WTC11 (cell line): ENCODE measurements around the gene TRAF3IP3. TPM values are rescaled to one million over a fixed set of nuclear protein-coding genes. Genes with fewer than 3 reads are reported as not detected.

Experiments used
- ATAC-seq: fragments of 200-7000 bp; cut with Tn5 transposase; 2 replicates; pipeline ENCODE4 v1.10.0; 2021; ENCODE audit warnings: mild to moderate bottlenecking, moderate library complexity
- CTCF ChIA-PET: fragments of 300-600 bp; sonication (Branson Sonifier 250); formaldehyde crosslinking; loops from one replicate; lab custom pipeline; 2021; ENCODE audit warnings: antibody characterized with exemption; lab: Charles Lee
- POLR2A ChIA-PET: fragments of 350-600 bp; sonication (Branson Sonifier 250); formaldehyde crosslinking; loops from one replicate; lab custom pipeline; 2021; ENCODE audit warnings: antibody characterized with exemption; lab: Charles Lee
- DNase-seq: peaks from one replicate; pipeline ENCODE4 v3.0.0; 2021; ENCODE audit warnings: low spot score
- H3K27ac Mint-ChIP-seq: 2 replicates; pipeline ENCODE4 v1.8.0; 2021; ENCODE audit warnings: mixed read lengths
- H3K27me3 Mint-ChIP-seq: 2 replicates; pipeline ENCODE4 v1.8.0; 2021; ENCODE audit warnings: low read depth, mild to moderate bottlenecking, moderate library complexity, mixed read lengths
- H3K36me3 Mint-ChIP-seq: 2 replicates; pipeline ENCODE4 v1.8.0; 2021; ENCODE audit warnings: mixed read lengths
- H3K4me1 Mint-ChIP-seq: 2 replicates; pipeline ENCODE4 v1.8.0; 2022; ENCODE audit warnings: mixed read lengths
- H3K4me3 Mint-ChIP-seq: 2 replicates; pipeline ENCODE4 v1.8.0; 2021; ENCODE audit warnings: mild to moderate bottlenecking, moderate library complexity, mixed read lengths
- H3K9me3 Mint-ChIP-seq: 2 replicates; pipeline ENCODE4 v1.8.0; 2021; ENCODE audit warnings: mixed read lengths
- AR ChIP-seq: fragments of 250-450 bp; sonication (Bioruptor Pico); IDR thresholded peaks from 2 replicates; pipeline ENCODE4 v1.9.0; 2021; ENCODE audit warnings: mild to moderate bottlenecking
- ARID4B ChIP-seq: sonication (generic); formaldehyde crosslinking; IDR thresholded peaks from 2 replicates; pipeline ENCODE4 v1.8.0; 2023; ENCODE audit warnings: missing genetic modification reagents, mild to moderate bottlenecking, borderline replicate concordance
- ATF1 ChIP-seq: sonication (generic); formaldehyde crosslinking; IDR thresholded peaks from 2 replicates; pipeline ENCODE4 v1.8.1; 2023; ENCODE audit warnings: mild to moderate bottlenecking, moderate library complexity, missing genetic modification reagents
- CTCF ChIP-seq: fragments of 200-600 bp; IDR thresholded peaks from 2 replicates; pipeline ENCODE4 v1.8.0; 2022; ENCODE audit warnings: antibody characterized with exemption
- ETV6 ChIP-seq: sonication (generic); formaldehyde crosslinking; IDR thresholded peaks from 2 replicates; pipeline ENCODE4 v1.8.1; 2022; ENCODE audit warnings: mild to moderate bottlenecking, missing genetic modification reagents
- FOXK1 ChIP-seq: sonication (generic); formaldehyde crosslinking; IDR thresholded peaks from 2 replicates; pipeline ENCODE4 v1.8.0; 2022; ENCODE audit warnings: mild to moderate bottlenecking, moderate library complexity, missing genetic modification reagents
- FOXP1 ChIP-seq: sonication (generic); formaldehyde crosslinking; IDR thresholded peaks from 2 replicates; pipeline ENCODE4 v1.8.0; 2022; ENCODE audit warnings: missing genetic modification reagents, mild to moderate bottlenecking, moderate library complexity, borderline replicate concordance
- GABPB1 ChIP-seq: sonication (generic); formaldehyde crosslinking; IDR thresholded peaks from 2 replicates; pipeline ENCODE4 v1.8.1; 2023; ENCODE audit warnings: mild to moderate bottlenecking, missing genetic modification reagents
- HMGA2 ChIP-seq: fragments of 250-450 bp; sonication (Bioruptor Pico); IDR thresholded peaks from 2 replicates; pipeline ENCODE4 v1.4.0; 2021; ENCODE audit warnings: mild to moderate bottlenecking, moderate library complexity
- JAZF1 ChIP-seq: fragments of 250-450 bp; sonication (Bioruptor Pico); IDR thresholded peaks from 2 replicates; pipeline ENCODE4 v1.9.0; 2021; ENCODE audit warnings: moderate library complexity, mild to moderate bottlenecking, inconsistent platforms
- KAT7 ChIP-seq: sonication (generic); formaldehyde crosslinking; IDR thresholded peaks from 2 replicates; pipeline ENCODE4 v1.8.1; 2023; ENCODE audit warnings: missing genetic modification reagents, mild to moderate bottlenecking, borderline replicate concordance
- MAX ChIP-seq: sonication (generic); formaldehyde crosslinking; IDR thresholded peaks from 2 replicates; pipeline ENCODE4 v1.8.0; 2022; ENCODE audit warnings: mild to moderate bottlenecking, missing genetic modification reagents
- RORB ChIP-seq: fragments of 250-450 bp; sonication (Bioruptor Pico); IDR thresholded peaks from 2 replicates; pipeline ENCODE4 v1.9.0; 2021; ENCODE audit warnings: mild to moderate bottlenecking
- ZNF121 ChIP-seq: sonication (generic); formaldehyde crosslinking; IDR thresholded peaks from 2 replicates; pipeline ENCODE4 v1.8.0; 2023; ENCODE audit warnings: missing genetic modification reagents
- ZNF232 ChIP-seq: sonication (generic); formaldehyde crosslinking; IDR thresholded peaks from 2 replicates; pipeline ENCODE4 v1.8.0; 2022; ENCODE audit warnings: mild to moderate bottlenecking, missing genetic modification reagents
- ZNF317 ChIP-seq: sonication (generic); formaldehyde crosslinking; IDR thresholded peaks from 2 replicates; pipeline ENCODE4 v1.8.1; 2023; ENCODE audit warnings: low read depth, mild to moderate bottlenecking, moderate library complexity, missing genetic modification reagents, borderline replicate concordance
- ZNF671 ChIP-seq: fragments of 250-450 bp; sonication (Bioruptor Pico); IDR thresholded peaks from 2 replicates; pipeline ENCODE4 v1.8.0; 2021; ENCODE audit warnings: mild to moderate bottlenecking
- total RNA-seq: library from RNA; stranded (reverse); gene quantifications from 3 replicates; pipeline ENCODE4 v1.2.3, GENCODE V29; 2021
- TF ChIP-seq, protein P1 (sequence below): fragments of 250-450 bp; sonication (Bioruptor Pico); IDR thresholded peaks from 2 replicates; pipeline ENCODE4 v1.9.0; 2021; ENCODE audit warnings: mild to moderate bottlenecking, borderline replicate concordance
- TF ChIP-seq, protein P2 (sequence below): sonication (generic); formaldehyde crosslinking; IDR thresholded peaks from 2 replicates; pipeline ENCODE4 v1.8.1; 2023; ENCODE audit warnings: mild to moderate bottlenecking, missing genetic modification reagents, moderate library complexity

The TRAF3IP3 gene
- total RNA-seq, 1 experiment from 2014 or later, result 0.74 TPM

GRCh38 chr1:209827384-209828262 lies 71.8 kb downstream of the TRAF3IP3 start, which contains the start of gene UTP25:
UTP25 (plus strand) TSS chr1:209827972; CDS start chr1:209828064, 92 bp downstream.
- ChIA-PET POLR2A (interaction anchor here (0.6 to 1.0 kb wide), 2 partner anchors 22 to 130 kb away, joined by 3 read pairs; partner anchors contain the start of gene IRF6), CTCF (interaction anchor here (0.5 to 2.2 kb wide), 14 partner anchors 8 to 484 kb away, joined by 3 to 10 read pairs (median 4); partner anchors contain the start of genes C1orf74 and IRF6)
- Mint-ChIP-seq H3K27ac (peak within 1 kb of the TSS; percentile 91), H3K36me3 (peaks cover 16% of the 10 kb centered on the region), H3K27me3 (peaks cover 4% of the 10 kb centered on the region; the same call in 1 of the 2 replicates), H3K4me1 (peaks cover 10% of the 10 kb centered on the region), H3K9me3 (no peaks in the 10 kb centered on the region), H3K4me3 (peak within 1 kb of the TSS; percentile 93)
- DNase-seq, result peak; percentile 92
- ATAC-seq, result peak; percentile 86
- no peak for TF ChIP-seq ZNF671 (CRISPR knock-in tag)
- TF ChIP-seq ARID4B, result peak; percentile 96
- peak; percentile 76 for TF ChIP-seq GABPB1
- TF ChIP-seq ZNF317 (CRISPR knock-in tag), result no peak
- no peak for TF ChIP-seq ATF1
- TF ChIP-seq, protein P1, sequence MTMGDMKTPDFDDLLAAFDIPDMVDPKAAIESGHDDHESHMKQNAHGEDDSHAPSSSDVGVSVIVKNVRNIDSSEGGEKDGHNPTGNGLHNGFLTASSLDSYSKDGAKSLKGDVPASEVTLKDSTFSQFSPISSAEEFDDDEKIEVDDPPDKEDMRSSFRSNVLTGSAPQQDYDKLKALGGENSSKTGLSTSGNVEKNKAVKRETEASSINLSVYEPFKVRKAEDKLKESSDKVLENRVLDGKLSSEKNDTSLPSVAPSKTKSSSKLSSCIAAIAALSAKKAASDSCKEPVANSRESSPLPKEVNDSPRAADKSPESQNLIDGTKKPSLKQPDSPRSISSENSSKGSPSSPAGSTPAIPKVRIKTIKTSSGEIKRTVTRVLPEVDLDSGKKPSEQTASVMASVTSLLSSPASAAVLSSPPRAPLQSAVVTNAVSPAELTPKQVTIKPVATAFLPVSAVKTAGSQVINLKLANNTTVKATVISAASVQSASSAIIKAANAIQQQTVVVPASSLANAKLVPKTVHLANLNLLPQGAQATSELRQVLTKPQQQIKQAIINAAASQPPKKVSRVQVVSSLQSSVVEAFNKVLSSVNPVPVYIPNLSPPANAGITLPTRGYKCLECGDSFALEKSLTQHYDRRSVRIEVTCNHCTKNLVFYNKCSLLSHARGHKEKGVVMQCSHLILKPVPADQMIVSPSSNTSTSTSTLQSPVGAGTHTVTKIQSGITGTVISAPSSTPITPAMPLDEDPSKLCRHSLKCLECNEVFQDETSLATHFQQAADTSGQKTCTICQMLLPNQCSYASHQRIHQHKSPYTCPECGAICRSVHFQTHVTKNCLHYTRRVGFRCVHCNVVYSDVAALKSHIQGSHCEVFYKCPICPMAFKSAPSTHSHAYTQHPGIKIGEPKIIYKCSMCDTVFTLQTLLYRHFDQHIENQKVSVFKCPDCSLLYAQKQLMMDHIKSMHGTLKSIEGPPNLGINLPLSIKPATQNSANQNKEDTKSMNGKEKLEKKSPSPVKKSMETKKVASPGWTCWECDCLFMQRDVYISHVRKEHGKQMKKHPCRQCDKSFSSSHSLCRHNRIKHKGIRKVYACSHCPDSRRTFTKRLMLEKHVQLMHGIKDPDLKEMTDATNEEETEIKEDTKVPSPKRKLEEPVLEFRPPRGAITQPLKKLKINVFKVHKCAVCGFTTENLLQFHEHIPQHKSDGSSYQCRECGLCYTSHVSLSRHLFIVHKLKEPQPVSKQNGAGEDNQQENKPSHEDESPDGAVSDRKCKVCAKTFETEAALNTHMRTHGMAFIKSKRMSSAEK (CRISPR knock-in tag), result no peak
- no peak for TF ChIP-seq AR (CRISPR knock-in tag)
- no peak for TF ChIP-seq ZNF121 (CRISPR knock-in tag)
- TF ChIP-seq HMGA2 (CRISPR knock-in tag), result no peak
- TF ChIP-seq RORB, result no peak
- TF ChIP-seq KAT7 (CRISPR knock-in tag), result no peak
- peak; percentile 100 for TF ChIP-seq FOXK1 (CRISPR knock-in tag)
- TF ChIP-seq, protein P2, sequence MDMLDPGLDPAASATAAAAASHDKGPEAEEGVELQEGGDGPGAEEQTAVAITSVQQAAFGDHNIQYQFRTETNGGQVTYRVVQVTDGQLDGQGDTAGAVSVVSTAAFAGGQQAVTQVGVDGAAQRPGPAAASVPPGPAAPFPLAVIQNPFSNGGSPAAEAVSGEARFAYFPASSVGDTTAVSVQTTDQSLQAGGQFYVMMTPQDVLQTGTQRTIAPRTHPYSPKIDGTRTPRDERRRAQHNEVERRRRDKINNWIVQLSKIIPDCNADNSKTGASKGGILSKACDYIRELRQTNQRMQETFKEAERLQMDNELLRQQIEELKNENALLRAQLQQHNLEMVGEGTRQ, result peak; percentile 92
- no peak for TF ChIP-seq FOXP1 (CRISPR knock-in tag)
- peak; percentile 38; the same call in 1 of the 2 replicates for TF ChIP-seq CTCF
- peak; percentile 87; the same call in 1 of the 2 replicates for TF ChIP-seq ETV6
- peak; percentile 89 for TF ChIP-seq ZNF232 (CRISPR knock-in tag)
- peak; percentile 99 for TF ChIP-seq MAX (CRISPR knock-in tag)
- no peak for TF ChIP-seq JAZF1 (CRISPR knock-in tag)
